CD14-positive monocyte (primary cell): Measurements from ENCODE around the gene ZBED1. TPM values are rescaled to one million over a fixed set of nuclear protein-coding genes. Genes with fewer than 3 reads are reported as not detected.

Experiments used
- DNase-seq, 3 donors: peaks; one replicate each; pipeline ENCODE4 v3.0.0-alpha.2; 2011 to 2022
- H2AFZ ChIP-seq: 2 replicates; pipeline ENCODE4 v1.6.0; 2012; ENCODE audit warnings: mild to moderate bottlenecking, low read depth, low read length, inconsistent platforms; ENCODE audit not compliant: insufficient read depth, poor library complexity, severe bottlenecking
- H3K27ac ChIP-seq, 2 donors: 1 replicate in 1 of 2; 2 replicates in 1 of 2; pipeline ENCODE4 v1.5.1; 2012 to 2013; ENCODE audit warnings: low read length in 2 of 2, control low read depth in 1 of 2, inconsistent platforms in 1 of 2, low read depth in 1 of 2, mild to moderate bottlenecking in 1 of 2
- H3K27me3 ChIP-seq, 2 donors: one replicate each; pipeline versions ENCODE4 v1.6.0 to v1.6.1; 2011 to 2013; ENCODE audit warnings: low read length in 2 of 2; ENCODE audit not compliant: control insufficient read depth in 2 of 2, insufficient read depth in 2 of 2
- H3K36me3 ChIP-seq, 2 donors: replicated peaks in 1 of 2; 1 replicate in 1 of 2; 2 replicates in 1 of 2; pipeline versions ENCODE4 v1.5.1 to v1.6.1; 2012 to 2013; ENCODE audit warnings: low read length in 2 of 2, control low read depth in 1 of 2, inconsistent platforms in 1 of 2, mild to moderate bottlenecking in 1 of 2; ENCODE audit not compliant: insufficient read depth in 2 of 2, control insufficient read depth in 1 of 2
- H3K4me1 ChIP-seq, 2 donors: 1 replicate in 1 of 2; 2 replicates in 1 of 2; pipeline versions ENCODE4 v1.5.1 to v1.6.1; 2012 to 2013; ENCODE audit warnings: low read length in 2 of 2, control low read depth in 1 of 2, inconsistent platforms in 1 of 2, mild to moderate bottlenecking in 1 of 2, moderate library complexity in 1 of 2; ENCODE audit not compliant: insufficient read depth in 2 of 2, control insufficient read depth in 1 of 2
- H3K4me2 ChIP-seq: replicated peaks from 2 replicates; pipeline ENCODE3; 2012; ENCODE audit warnings: low read length, moderate library complexity, mild to moderate bottlenecking; ENCODE audit not compliant: poor library complexity, severe bottlenecking; ENCODE audit errors: extremely low read depth
- H3K4me3 ChIP-seq, 3 experiments: fragments of 200-600 bp in 1 of 3; sonication (generic) in 1 of 3; replicated peaks in 1 of 3; 1 replicate in 2 of 3; 2 replicates in 1 of 3; pipeline ENCODE4 v1.5.1; 2011 to 2013; ENCODE audit warnings: low read length in 3 of 3, mild to moderate bottlenecking in 3 of 3, control low read depth in 2 of 3, low read depth in 2 of 3, inconsistent platforms in 1 of 3, moderate library complexity in 1 of 3
- H3K79me2 ChIP-seq: 2 replicates; pipeline ENCODE4 v1.6.0; 2012; ENCODE audit warnings: mild to moderate bottlenecking, control low read depth, inconsistent platforms, low read length, moderate library complexity; ENCODE audit not compliant: insufficient read depth
- H3K9ac ChIP-seq: 2 replicates; pipeline ENCODE4 v1.6.0; 2017; ENCODE audit warnings: low read length, mild to moderate bottlenecking; ENCODE audit not compliant: insufficient read depth, poor library complexity, severe bottlenecking
- H3K9me3 ChIP-seq, 2 donors: replicated peaks in 1 of 2; 1 replicate in 1 of 2; 2 replicates in 1 of 2; pipeline versions ENCODE4 v1.5.1 to v1.6.1; 2012 to 2013; ENCODE audit warnings: low read length in 2 of 2, control low read depth in 1 of 2; ENCODE audit not compliant: control insufficient read depth in 1 of 2, insufficient read depth in 1 of 2
- H4K20me1 ChIP-seq: 2 replicates; pipeline ENCODE4 v1.6.0; 2012; ENCODE audit warnings: mild to moderate bottlenecking, low read length, control low read depth, moderate library complexity; ENCODE audit not compliant: insufficient read depth
- H3K27ac Mint-ChIP-seq, 7 donors: one replicate each; pipeline ENCODE4 v1.8.0; 2020; ENCODE audit warnings: mild to moderate bottlenecking in 7 of 7, mixed read lengths in 7 of 7, moderate library complexity in 6 of 7, inconsistent platforms in 2 of 7
- H3K27me3 Mint-ChIP-seq, 3 donors: one replicate each; pipeline ENCODE4 v1.8.0; 2021 to 2022; ENCODE audit warnings: low read depth in 3 of 3, mild to moderate bottlenecking in 3 of 3, mixed read lengths in 3 of 3, moderate library complexity in 3 of 3, inconsistent platforms in 1 of 3
- H3K36me3 Mint-ChIP-seq, 2 donors: one replicate each; pipeline ENCODE4 v1.8.0; 2020; ENCODE audit warnings: mixed read lengths in 2 of 2, inconsistent platforms in 1 of 2, mild to moderate bottlenecking in 1 of 2
- H3K4me1 Mint-ChIP-seq: one replicate; pipeline ENCODE4 v1.8.0; 2020; ENCODE audit warnings: mild to moderate bottlenecking, mixed read lengths
- H3K4me3 Mint-ChIP-seq, 2 donors: one replicate each; pipeline ENCODE4 v1.8.0; 2020; ENCODE audit warnings: mild to moderate bottlenecking in 2 of 2, mixed read lengths in 2 of 2, moderate library complexity in 1 of 2
- H3K9me3 Mint-ChIP-seq, 7 donors: one replicate each; pipeline ENCODE4 v1.8.0; 2020 to 2022; ENCODE audit warnings: mixed read lengths in 7 of 7, mild to moderate bottlenecking in 6 of 7, moderate library complexity in 6 of 7, inconsistent platforms in 2 of 7
- CTCF ChIP-seq: fragments of 200-600 bp; IDR thresholded peaks from one replicate; pipeline ENCODE4 v1.8.0; 2022; ENCODE audit warnings: antibody characterized with exemption, mild to moderate bottlenecking
- WGBS: methylation state at CpG from one replicate; pipeline ENCODE4 v1.1.5; 2013; ENCODE audit warnings: missing lambda C conversion rate; ENCODE audit not compliant: insufficient coverage; 5-methylcytosine and 5-hydroxymethylcytosine counted together
- intact Hi-C, 2 donors: fragments of 100-400 bp; cut with micrococcal nuclease; formaldehyde crosslinking; loops; one replicate each; pipeline versions ENCODE4 v1.15.0 to v1.15.1; 2023
- polyA plus RNA-seq, 3 donors: library from polyadenylated mRNA; depleted of rRNA in 1 of 3; unstranded in 2 of 3; stranded (reverse) in 1 of 3; fragments of 300-500 nt in 2 of 3; fragments of >200 nt in 1 of 3; fragmentation: Illumina TruSeq in 2 of 3; gene quantifications; 1 replicate in 2 of 3; 2 replicates in 1 of 3; pipeline ENCODE4 v1.2.3, GENCODE V29; 2012 to 2021

ZBED1 gene
- polyA plus RNA-seq, 3 donors: 13.9 to 32.1 (median 23.1) TPM

GRCh38 chrX:2514131-2514530, 13.4 kb upstream of the ZBED1 start:
- H3K4me1 ChIP-seq: no peaks in the 10 kb centered on the region
- H3K9ac ChIP-seq: no peak overlapping the region
- Mint-ChIP-seq H3K4me1 (peaks cover 2% of the 10 kb centered on the region), H3K9me3 (peaks cover 0 to 2% (median 0%) of the 10 kb centered on the region in 7 donors), H3K4me3 (no peak overlapping the region), H3K27me3 (peaks cover 2 to 4% (median 4%) of the 10 kb centered on the region in 3 donors), H3K36me3 (no peaks in the 10 kb centered on the region), H3K27ac (no peak overlapping the region)
- intact Hi-C loops: no loop called here
- H3K79me2 ChIP-seq: no peaks in the 10 kb centered on the region
- H3K36me3 ChIP-seq: no peaks in the 10 kb centered on the region
- 53% methylated on average over 5 of the region's 5 CpGs for WGBS
- no peak overlapping the region for H3K4me3 ChIP-seq
- no peaks in the 10 kb centered on the region for H3K9me3 ChIP-seq
- no peak overlapping the region for H3K27ac ChIP-seq
- no peak for DNase-seq
- no peak overlapping the region for H2AFZ ChIP-seq
- no peaks in the 10 kb centered on the region for H4K20me1 ChIP-seq
- no peaks in the 10 kb centered on the region for H3K27me3 ChIP-seq
- TF ChIP-seq CTCF: no peak
- H3K4me2 ChIP-seq: no peak overlapping the region

GRCh38 chrX:2513121-2513664, 12.4 kb upstream of the ZBED1 start:
- H3K4me1 Mint-ChIP-seq: peaks cover 2% of the 10 kb centered on the region

More at GRCh38 chrX:2513121-2513664, 12.4 kb upstream of the ZBED1 start:
- Histone ChIP-seq H3K9me3 (no peaks in the 10 kb centered on the region), H3K79me2 (no peaks in the 10 kb centered on the region), H3K4me3 (no peak overlapping the region), H3K4me1 (no peaks in the 10 kb centered on the region), H3K27me3 (no peaks in the 10 kb centered on the region), H3K36me3 (no peaks in the 10 kb centered on the region), H3K27ac (no peak overlapping the region), H3K9ac (no peak overlapping the region), H2AFZ (no peak overlapping the region), H3K4me2 (no peak overlapping the region), H4K20me1 (no peaks in the 10 kb centered on the region)
- no peak overlapping the region for H3K4me3 Mint-ChIP-seq
- H3K36me3 Mint-ChIP-seq: no peaks in the 10 kb centered on the region
- H3K9me3 Mint-ChIP-seq: peaks cover 0 to 2% (median 0%) of the 10 kb centered on the region in 7 donors
- H3K27me3 Mint-ChIP-seq: peaks cover 2 to 9% (median 7%) of the 10 kb centered on the region in 3 donors
- DNase-seq: no peak
- H3K27ac Mint-ChIP-seq: no peak overlapping the region
- 91% methylated on average over 4 of the region's 6 CpGs for WGBS
- TF ChIP-seq CTCF: no peak
- intact Hi-C loops: no loop called here
